ENCODE results near the gene MID1. TPM values are rescaled to one million over a fixed set of nuclear protein-coding genes. Genes with fewer than 3 reads are reported as not detected.

Gene MID1
- polyA plus RNA-seq, 3 donors: 0.05 to 0.10 TPM; not detected in 1

- no peaks in the 10 kb centered on the region for H3K79me2 ChIP-seq (ENCODE audit: insufficient read depth, low read length)
- intact Hi-C loops (cut with micrococcal nuclease): no loop called here
- H3K27me3 Mint-ChIP-seq (ENCODE audit: low read depth in 3 of 3): peaks cover 0 to 3% (median 0%) of the 10 kb centered on the region in 3 donors
- 60% methylated on average over 1 of the region's 3 CpGs for WGBS (ENCODE audit: insufficient coverage)
- no peaks in the 10 kb centered on the region for H3K9me3 ChIP-seq (replicated peaks in 1 of 2; ENCODE audit: control insufficient read depth in 1 of 2, insufficient read depth in 1 of 2, low read length in 2 of 2)
- H2AFZ ChIP-seq (ENCODE audit: insufficient read depth, low read depth, low read length, poor library complexity, severe bottlenecking): no peak overlapping the region
- H3K9ac ChIP-seq (ENCODE audit: insufficient read depth, low read length, poor library complexity, severe bottlenecking): no peak overlapping the region
- H3K36me3 Mint-ChIP-seq: no peaks in the 10 kb centered on the region
- TF ChIP-seq CTCF (IDR thresholded peaks at IDR 0.05): no peak
- H3K27ac Mint-ChIP-seq: no peak overlapping the region
- H3K4me3 Mint-ChIP-seq: no peak overlapping the region
- H3K4me2 ChIP-seq (replicated peaks; ENCODE audit: extremely low read depth, low read length, poor library complexity, severe bottlenecking): no peak overlapping the region
- no peak overlapping the region for H3K27ac ChIP-seq (ENCODE audit: low read depth in 1 of 2, low read length in 2 of 2)
- peaks cover 0 to 2% of the 10 kb centered on the region in 2 donors for H3K27me3 ChIP-seq (ENCODE audit: control insufficient read depth in 2 of 2, insufficient read depth in 2 of 2, low read length in 2 of 2)
- H4K20me1 ChIP-seq (ENCODE audit: insufficient read depth, low read length): no peaks in the 10 kb centered on the region
- peaks cover 0 to 2% (median 0%) of the 10 kb centered on the region in 7 donors for H3K9me3 Mint-ChIP-seq
- no peaks in the 10 kb centered on the region for H3K36me3 ChIP-seq (replicated peaks in 1 of 2; ENCODE audit: control insufficient read depth in 1 of 2, insufficient read depth in 2 of 2, low read length in 2 of 2)
- H3K4me1 ChIP-seq (ENCODE audit: control insufficient read depth in 1 of 2, insufficient read depth in 2 of 2, low read length in 2 of 2): no peaks in the 10 kb centered on the region
- H3K4me3 ChIP-seq (replicated peaks in 1 of 3; ENCODE audit: low read depth in 2 of 3, low read length in 3 of 3): no peak overlapping the region
- H3K4me1 Mint-ChIP-seq: no peaks in the 10 kb centered on the region
- no peak for DNase-seq
Observed at GRCh38 chrX:10603612-10604011, 16.8 kb downstream of the MID1 start.

- no peak overlapping the region for H3K4me3 ChIP-seq (replicated peaks in 1 of 3; ENCODE audit: low read depth in 2 of 3, low read length in 3 of 3)
- Mint-ChIP-seq H3K4me3 (no peak overlapping the region), H3K27ac (no peak overlapping the region), H3K4me1 (no peaks in the 10 kb centered on the region), H3K9me3 (peaks cover 0 to 2% (median 0%) of the 10 kb centered on the region in 7 donors), H3K36me3 (no peaks in the 10 kb centered on the region), H3K27me3 (ENCODE audit: low read depth in 3 of 3) (peaks cover 0 to 3% (median 0%) of the 10 kb centered on the region in 3 donors)
- H3K79me2 ChIP-seq (ENCODE audit: insufficient read depth, low read length): no peaks in the 10 kb centered on the region
- no peak overlapping the region for H3K4me2 ChIP-seq (replicated peaks; ENCODE audit: extremely low read depth, low read length, poor library complexity, severe bottlenecking)
- intact Hi-C loops (cut with micrococcal nuclease): no loop called here
- H3K36me3 ChIP-seq (replicated peaks in 1 of 2; ENCODE audit: control insufficient read depth in 1 of 2, insufficient read depth in 2 of 2, low read length in 2 of 2): no peaks in the 10 kb centered on the region
- no peak overlapping the region for H2AFZ ChIP-seq (ENCODE audit: insufficient read depth, low read depth, low read length, poor library complexity, severe bottlenecking)
- TF ChIP-seq CTCF (IDR thresholded peaks at IDR 0.05): no peak
- DNase-seq: no peak
- H4K20me1 ChIP-seq (ENCODE audit: insufficient read depth, low read length): no peaks in the 10 kb centered on the region
- no peak overlapping the region for H3K9ac ChIP-seq (ENCODE audit: insufficient read depth, low read length, poor library complexity, severe bottlenecking)
- WGBS (ENCODE audit: insufficient coverage): no CpG with 5 or more reads among the region's 2 CpGs
- no peaks in the 10 kb centered on the region for H3K9me3 ChIP-seq (replicated peaks in 1 of 2; ENCODE audit: control insufficient read depth in 1 of 2, insufficient read depth in 1 of 2, low read length in 2 of 2)
- peaks cover 0 to 2% of the 10 kb centered on the region in 2 donors for H3K27me3 ChIP-seq (ENCODE audit: control insufficient read depth in 2 of 2, insufficient read depth in 2 of 2, low read length in 2 of 2)
- no peaks in the 10 kb centered on the region for H3K4me1 ChIP-seq (ENCODE audit: control insufficient read depth in 1 of 2, insufficient read depth in 2 of 2, low read length in 2 of 2)
- H3K27ac ChIP-seq (ENCODE audit: low read depth in 1 of 2, low read length in 2 of 2): no peak overlapping the region
Observed at GRCh38 chrX:10602646-10603045, 17.7 kb downstream of the MID1 start.
